T-helper 2 cell (primary cell): Measurements from ENCODE around the gene FGD6.
A peak's percentile ranks its signal among the peaks of the same experiment; 100 is the strongest.
"Not testable (repeated sequence)": the region's sequence is repeated elsewhere in the genome, so short reads cannot be mapped to it uniquely, and the experiment has no call there.

Experiments
- DNase-seq, 5 experiments: peaks; one replicate each; pipeline versions ENCODE4 v3.0.0 to v3.0.0-alpha.2; 2012 to 2022

FGD6 gene

DNA sequence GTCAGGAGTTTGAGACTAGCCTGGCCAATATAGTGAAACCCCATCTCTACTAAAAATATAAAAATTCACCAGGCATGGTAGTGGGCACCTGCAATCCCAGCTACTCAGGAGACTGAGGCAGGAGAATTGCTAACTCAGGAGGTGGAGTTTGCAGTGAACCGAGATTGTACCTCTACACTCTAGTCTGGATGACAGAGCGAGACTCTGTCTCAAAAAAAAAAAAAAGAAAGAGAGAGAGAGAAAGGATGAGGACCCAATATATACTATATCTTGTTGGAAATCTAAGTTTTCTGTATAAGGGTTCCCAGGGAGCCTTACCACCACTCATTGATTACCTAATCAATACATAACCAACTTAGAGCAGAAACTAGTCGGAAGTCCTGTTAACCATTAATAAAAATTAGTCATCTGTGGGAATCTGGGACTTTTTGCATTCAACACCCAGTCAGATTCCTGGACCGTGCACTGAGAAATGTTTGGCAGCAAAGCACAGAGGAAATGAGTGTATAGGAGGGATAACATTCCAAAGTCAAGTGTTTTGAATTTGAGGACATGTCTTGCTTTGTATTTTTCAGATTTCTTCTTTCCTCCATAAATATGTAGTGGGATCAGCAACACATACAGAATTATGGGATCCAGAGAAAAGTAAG is 99.0 kb downstream of the FGD6 start:
- DNase-seq: no peak

DNA sequence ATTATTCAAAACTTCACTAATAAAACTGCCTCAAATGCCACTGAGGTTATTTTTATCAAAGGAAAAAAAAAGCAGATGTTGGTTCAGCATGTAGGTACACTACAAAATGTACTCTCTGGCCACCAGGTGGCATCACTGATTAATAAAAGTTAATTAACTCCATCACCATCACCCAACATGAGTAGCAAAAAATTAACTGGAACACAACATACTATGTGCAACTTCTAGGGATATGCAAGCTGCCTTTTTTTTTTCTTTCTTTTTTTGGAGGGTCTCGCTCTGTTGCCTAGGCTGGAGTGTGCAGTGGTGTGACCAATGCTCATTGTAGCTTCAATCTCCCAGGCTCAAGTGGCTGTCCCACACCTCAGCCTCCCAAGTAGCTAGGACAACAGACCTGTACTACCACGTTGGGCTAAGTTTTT is 100.1 kb downstream of the FGD6 start:
- DNase-seq: peak in 4 of 5 experiments; percentile 19 to 67 (median 36)

DNA sequence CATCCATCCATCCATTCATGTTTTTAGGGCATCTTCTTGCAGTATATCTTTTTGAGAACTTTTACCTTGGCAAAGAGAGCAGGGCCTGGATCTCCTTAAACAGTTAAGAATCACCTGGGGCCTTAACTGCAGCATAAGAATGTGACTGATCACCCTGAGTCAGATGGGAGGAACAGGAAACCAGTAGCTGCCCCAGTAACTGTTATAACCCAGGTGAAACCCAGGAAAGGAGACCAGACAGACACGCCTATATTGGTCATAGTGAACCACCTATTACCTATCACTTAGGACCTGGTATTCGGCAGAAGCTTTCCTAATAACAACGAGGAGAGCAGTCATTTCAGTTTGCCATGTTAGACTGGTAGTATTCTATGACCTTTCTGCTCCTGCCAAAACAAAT is 100.5 kb downstream of the FGD6 start:
- DNase-seq: no peak

DNA sequence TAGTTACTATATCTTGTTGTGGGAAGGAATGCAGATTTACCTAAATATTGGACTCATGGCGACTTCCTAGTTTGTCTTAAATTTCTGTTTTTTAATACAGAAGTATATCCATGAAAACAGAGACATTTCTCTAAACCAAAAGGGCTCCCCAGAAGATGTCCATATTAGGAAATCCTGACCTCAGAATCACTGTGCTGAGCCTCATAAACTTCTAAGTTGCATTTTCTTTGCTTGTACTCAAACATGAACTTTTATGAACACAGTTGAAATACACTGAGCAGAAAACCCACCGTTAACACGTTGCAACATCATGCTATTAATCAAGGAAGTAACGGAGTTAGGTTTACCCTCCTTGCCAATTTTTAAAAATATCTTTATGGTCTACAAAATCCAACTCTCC is 100.9 kb downstream of the FGD6 start:
- DNase-seq: no peak

DNA sequence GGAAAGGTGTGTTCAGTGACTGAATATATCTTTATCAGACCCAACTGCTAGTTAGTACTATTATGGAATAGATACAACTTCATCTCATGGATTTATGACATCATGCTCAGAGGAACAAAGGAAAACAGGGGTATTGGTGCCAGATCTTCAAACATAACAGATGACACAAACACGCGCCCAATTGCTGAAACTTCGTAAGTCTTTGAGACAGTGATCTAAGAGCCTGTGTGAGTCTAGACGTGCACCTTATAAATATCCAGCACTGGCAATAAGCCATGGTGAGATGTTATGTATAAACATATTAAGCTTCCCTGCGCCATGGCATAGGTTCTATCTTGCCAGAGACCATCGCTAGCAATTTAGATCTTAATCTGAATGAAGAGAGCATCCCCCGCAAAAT is 101.6 kb downstream of the FGD6 start:
- DNase-seq: no peak

DNA sequence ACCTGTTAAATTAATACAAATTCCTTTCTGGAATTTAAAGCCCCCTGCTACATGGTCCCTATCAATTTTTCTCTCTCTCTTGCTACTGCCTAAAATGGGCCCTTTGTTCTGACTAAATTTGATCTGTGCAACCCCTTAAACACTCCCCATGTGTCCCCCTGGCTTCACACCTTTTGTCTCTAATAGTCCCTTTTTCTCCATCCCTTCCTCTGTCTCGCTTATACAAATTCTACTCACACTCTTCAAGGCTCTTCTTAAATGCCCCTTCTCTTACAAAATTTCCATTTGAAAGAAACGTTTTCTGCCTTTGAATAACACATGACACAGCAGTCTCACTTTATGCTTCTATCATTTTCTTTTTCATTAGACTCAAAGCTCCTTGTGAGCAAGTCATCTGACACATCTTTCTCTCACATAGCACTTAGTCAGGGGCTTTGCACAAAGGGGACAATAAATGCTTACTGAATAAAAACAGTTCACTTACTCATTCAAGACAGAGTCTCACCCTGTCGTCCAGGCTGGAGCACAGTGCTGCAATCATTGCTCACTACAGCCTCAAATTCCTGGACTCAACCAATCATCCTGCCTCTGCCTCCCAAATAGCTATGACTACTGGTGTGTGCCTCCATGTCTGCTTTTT is 102.4 kb downstream of the FGD6 start:
- DNase-seq: no peak

DNA sequence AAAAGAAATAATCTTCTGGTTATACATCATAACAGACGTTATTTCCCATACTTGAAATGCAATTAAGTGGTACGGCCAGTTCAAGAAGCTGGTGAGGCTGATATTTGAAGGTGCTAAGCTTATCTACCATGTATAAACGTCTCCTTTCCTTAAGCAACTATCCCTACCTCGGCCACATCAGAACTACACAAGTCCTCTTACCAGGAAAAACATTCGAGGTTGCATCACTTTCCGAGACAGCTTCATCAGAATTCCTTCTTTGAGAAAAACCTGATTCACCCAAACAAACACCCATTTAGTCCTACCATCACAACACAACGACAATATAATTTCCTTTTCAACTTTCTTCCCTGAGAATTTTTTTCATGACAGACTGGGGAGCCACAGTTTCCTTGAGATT is 109.9 kb downstream of the FGD6 start:
- no peak for DNase-seq

DNA sequence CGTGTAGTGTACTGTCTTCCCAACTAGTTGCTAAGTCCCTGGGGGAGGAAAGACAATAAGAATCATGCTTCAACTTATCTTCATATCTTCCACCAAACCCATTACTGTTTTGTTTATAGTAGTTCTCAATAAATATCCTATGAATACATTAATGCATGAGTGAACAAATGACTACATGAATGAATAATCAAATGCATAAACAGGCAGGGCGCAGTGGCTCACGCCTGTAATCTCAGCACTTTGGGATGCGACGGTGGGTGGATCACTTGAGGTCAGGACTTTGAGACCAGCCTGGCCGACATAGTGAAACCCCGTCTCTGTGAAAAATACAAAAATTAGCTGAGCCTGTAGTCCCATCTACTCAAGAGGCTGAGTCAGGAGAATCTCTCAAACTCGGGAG is 111.7 kb downstream of the FGD6 start:
- DNase-seq: no peak

DNA sequence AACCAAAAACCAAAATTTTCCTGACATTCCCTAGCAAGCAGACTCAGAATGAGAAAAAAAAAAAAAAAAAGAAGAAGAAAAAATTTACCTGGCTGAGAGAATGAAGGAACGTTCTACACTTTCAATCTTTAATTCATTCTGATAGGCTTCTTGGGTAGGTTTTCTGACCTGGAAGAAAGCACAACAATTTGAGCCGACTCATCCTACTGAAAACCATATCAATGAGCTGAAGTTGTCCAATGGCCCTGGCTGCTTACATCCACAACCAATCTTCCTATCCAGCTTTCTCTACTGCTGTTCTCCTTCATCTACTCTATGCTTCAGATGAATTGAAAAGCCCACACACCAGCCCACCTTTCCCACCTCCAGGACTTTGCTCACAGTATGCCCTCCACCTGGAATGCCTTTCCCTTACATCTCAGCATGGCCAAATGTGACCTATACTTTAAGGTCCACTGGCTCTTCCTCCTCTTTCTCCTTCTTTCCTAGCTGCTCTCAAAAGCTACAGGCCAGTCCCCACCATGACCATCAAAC is 112.3 kb downstream of the FGD6 start:
- no peak for DNase-seq

DNA sequence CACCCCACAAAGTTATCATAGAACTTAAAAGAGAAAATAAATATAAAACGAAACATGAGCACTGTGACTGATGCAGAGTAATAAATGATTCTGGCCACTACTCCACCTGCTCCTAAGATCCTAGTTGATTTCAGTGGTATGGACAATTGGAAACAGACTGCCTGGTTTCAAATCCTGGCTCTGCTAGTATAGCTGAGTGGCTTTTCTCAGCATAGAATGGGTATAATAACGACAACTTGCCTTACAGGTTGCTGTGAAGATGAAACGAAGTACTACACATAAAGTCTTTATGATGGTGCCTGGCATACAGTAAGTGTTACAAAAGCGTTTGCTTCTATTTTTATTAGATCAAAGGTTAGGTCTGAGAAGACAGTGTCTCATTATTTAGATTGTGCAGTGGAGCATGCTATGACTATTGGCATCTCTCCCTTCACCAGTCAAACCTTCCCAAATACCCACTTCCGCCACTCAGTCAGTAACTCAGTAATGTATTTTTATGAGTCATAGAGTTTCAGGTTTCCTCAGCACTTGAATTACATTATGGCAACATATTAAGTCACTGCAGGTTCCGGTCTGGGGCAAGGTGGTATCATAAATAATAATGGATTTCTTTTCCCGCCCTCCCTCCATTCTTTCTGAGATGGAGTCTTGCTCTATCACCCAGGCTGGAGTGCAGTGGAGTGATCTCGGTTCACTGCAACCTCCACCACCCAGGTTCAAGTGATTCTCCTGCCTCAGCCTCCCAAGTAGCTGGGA is 114.2 kb downstream of the FGD6 start:
- peak in 1 of 5 experiments; percentile 95 for DNase-seq

DNA sequence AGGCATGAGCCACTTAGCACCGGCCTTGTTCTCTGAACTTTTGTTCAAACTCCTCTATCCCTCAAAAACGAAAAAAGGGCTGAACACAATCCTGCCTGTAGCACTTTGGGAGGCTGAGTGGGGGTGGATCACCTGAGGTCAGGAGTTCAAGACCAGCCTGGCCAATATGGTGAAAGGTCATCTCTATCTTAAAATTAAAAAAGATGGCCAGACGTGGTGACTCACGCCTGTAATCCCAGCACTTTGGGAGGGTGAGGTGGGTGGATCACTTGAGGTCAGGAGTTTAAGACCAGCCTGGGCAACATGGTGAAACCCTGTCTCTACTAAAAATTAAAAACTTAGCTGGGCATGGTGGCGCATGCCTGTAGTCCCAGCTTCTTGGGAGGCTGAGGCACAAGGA is 115.3 kb downstream of the FGD6 start:
- not testable (repeated sequence) for DNase-seq

DNA sequence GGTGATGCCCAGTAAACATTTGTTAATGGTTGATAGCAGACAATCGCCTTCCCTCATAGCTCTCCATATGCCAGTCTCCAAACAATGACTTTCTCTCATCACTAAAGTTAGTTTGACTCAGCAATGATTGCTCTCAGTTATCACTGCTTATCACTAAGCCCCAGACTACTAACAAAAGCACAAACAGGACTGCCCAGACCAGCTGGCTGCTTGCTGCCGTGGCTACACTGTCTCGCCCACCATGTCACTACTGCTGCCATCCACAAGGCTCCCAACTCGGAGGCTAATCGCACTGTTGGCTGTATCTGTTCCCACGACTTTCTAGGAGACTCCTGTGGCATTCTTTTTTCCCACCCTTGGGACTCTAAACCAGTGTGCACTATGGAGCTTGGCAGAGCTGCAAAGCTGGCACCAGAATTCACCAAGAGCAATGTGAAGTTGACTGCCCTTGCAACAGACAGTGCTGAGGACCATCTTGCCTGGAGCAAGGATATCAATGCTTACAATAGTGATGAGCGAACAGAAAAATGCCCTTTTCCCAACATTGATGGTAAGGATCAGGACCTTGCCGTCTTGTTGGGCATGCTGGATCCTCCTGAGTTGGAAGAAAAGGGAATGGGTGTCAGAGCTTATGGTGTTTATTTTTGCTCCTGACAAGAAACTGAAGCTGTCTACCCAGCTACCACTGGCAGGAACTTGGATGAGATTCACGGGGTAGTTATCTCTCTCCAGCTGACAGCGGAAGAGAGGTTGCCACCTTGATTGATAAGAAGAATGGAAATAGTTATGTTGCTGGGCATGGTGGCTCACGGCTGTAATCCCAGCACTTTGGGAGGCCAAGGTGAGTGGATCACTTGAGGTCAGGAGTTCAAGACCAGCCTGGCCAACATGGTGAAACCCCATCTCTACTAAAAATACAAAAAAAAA is 116.7 kb downstream of the FGD6 start:
- DNase-seq: no peak

DNA sequence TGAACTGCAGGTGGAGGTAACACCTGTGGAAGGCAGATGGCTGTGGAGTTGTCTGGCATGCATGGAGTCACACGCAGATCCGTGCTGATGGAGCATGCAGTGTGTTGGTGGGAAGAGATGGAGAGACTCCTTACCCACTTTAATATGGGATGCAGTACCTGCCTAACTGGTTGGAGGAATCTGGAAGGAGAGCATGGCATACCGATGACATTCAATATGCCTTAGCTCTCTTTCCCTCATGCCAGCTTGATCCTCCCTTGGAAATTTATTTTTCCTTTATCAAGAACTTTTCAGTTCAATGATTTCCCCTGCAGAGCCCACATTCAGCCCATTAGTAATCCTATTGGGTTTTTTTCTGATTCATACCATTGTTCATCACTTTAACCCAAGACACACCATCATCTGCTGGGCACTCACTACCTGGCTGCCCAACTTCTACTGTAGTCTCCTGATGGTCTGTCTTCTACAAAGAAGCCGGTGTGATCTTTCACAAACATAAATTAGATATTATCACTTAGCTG is 117.9 kb downstream of the FGD6 start:
- no peak for DNase-seq

DNA sequence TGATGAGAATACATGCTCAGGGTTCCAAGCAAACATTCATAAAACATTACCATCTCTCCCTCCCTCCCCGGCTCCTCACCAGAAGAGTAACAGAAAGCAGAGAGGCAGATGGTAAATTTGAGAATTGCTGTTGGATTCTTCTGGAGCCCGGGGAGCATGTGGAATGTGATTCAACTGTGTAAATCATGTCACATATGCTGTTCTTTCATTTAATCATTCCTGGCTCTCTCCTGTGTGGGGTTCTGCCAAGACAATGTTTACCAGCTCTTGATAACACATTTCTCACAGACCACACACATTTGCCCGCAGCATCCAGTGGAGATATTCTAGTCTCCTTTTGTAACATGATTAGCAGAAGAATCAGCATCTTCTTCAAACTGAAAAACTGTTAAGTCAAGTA is 120.4 kb downstream of the FGD6 start:
- no peak for DNase-seq

DNA sequence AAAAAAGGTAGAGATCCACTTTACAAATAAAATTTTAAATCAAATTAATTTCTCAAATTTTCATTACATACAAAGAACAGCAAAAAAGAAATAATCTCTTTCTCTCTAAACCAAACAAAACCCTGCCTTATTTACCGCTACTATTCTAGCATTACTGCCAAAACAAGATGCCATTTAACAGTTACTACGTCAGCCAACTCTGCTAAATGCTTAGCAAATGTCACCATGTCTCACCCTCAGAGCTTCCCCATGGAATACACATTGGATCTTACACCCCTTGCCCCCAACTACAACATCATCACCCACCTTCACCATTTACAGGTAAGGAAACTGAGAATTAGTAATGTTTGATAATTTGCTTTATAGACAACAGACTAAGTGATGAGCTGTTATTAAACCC is 120.9 kb downstream of the FGD6 start:
- DNase-seq: no peak

DNA sequence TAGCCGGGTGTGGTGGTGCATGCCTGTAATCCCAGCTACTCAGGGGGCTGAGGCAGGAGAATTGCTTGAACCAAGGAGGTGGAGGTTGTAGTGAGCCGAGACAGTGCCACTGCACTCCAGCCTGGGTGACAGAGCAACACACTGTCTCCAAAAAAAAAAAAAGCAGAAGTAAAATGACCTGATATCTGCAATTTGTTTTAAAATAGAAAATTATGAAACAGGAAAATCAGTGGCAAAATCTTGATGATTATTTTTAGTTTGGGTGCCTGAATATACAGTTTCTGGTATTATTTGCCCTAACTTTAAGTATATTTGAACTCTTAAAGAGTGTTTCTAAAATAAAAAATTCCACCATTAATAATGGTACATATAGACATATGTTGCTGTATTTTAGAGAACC is 121.4 kb downstream of the FGD6 start:
- DNase-seq: not testable (repeated sequence)

DNA sequence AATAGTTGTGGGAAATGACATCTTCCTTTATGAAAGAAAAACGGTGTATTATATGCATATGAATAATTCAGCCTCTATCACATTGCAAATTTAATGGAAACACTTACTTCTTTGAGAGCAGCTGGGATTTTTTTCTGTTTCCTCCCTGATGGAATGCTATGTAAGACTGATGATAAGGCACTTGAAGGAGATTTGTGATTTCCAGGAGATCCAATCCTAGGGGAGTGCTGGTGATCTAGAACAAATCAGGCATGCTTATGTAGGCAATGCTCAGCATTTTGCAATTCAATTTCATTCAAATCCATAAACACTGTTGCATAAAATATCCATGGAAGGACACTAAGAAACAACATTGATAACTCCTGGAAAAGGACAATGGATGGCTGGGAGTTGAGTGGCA is 127.8 kb downstream of the FGD6 start:
- DNase-seq: no peak

DNA sequence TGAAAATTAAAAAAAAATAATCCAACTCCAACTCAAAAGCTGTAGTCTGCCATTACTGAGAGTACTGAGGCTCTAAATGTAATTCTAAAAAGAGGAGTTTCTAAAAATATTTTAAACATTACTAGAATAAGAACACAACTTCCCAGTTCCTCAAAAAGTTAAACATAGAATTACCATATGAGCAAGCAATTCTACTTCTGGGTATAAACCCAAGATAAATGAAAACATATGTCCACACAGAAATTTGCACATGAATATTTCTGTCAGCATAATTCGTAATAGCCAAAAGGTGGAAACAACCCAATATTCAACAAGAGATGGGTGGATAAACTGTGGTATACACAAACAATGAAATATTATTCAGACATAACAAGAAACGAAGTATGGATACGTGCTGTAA is 128.9 kb downstream of the FGD6 start:
- DNase-seq: no peak

DNA sequence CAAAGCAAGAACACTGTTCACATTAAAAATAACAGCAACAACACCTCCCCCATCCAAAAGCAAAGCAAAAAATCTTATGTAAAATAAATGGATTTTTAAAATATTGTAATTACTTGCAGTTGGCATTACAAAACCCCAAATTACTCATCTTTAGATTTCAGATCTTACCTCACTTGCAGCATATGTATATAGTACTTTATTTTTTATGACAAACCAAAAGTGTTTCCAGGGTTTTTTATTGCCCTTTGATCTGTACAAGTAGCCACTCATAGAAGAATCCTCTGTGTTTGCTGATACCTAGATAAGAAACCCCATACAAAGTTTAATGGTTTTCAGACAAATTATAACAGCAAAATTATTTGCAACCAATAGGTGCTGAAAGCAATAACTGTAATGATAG is 131.7 kb downstream of the FGD6 start:
- DNase-seq: peak in 1 of 5 experiments; percentile 69

DNA sequence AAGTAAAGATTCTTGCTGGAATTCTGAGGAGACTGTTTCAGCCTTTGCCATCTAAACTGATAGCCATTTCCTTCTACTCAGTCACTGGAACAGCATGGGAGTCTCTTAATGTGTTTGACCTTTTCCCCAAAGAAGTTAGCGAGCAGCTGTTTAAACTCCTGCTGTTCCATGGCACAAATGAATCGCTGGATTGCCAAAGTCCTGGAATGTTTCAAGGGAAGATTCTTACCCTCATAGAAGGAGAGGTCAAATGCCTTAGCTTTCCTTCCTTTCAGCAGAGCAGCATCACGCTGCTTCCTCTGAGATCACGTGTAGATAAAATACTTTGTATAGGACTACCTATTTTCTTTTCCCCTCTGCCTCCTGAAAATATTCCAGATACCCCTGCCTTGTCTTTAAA is 133.3 kb downstream of the FGD6 start:
- no peak for DNase-seq

DNA sequence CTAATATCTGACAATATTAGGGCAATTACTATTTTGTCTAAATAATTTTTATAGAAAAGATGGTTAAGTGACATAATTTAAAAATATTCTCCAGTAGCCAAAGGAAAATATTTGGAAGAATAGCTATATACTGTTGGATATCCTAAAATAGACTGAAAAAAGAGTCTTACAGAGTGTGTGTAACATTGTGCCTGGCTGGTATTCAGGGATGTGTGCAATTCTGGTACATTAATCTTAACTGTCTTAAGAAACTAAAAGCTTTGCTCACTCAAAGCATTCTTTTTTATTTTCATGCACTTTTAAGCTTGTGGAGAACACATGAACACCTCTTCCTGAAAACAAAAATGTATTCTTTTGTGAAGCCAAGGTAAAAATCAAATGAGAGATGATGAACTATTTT is 133.8 kb downstream of the FGD6 start:
- DNase-seq: no peak

DNA sequence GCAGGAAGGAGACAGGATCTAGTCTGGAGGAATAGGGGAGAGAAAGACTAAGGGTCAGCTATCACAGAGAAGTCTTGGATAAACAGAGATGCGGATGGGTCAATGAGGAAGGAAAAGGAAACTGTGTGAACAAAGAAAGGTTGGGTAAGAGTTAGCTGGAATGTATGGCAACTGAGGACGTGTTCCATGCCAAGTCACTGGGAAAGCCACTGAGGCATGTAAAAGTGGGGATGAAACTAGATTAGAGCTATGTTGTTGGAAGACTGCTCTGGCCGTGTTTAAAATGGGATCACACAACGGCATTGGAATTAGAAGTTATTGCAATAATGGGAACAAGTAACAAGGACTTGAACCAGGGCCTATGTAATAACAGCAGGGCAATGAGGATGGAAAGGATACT is 139.9 kb downstream of the FGD6 start:
- DNase-seq: no peak

DNA sequence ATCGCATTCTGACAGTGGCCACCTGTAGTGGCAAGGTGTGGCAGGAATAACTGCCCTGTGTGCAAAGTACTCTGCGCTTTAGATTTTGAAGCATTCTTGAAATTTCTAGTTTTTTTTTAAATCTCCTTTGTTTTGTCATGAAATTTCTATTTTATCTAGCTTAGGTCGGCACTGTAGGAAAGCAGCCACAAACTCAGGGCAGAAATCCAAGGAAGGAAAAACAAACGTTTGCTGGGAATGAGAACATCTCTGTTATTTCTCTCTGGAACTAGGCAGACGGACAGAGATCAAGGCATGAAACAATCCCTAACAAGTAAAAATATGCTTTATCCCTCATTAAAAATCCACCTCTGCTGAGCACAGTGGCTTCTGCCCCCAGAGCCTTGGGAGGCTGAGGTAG is 142.5 kb downstream of the FGD6 start:
- DNase-seq: no peak
